Mesenchymal stem cell (in vitro differentiated cells and primary cell): Measurements from ENCODE around the gene REV1.

Experiments
- DNase-seq: peaks from one replicate; pipeline ENCODE4 v3.0.0-alpha.2; 2013
- H2AFZ ChIP-seq: one replicate; pipeline ENCODE4 v1.6.1; 2013; ENCODE audit warnings: low read depth, mild to moderate bottlenecking, control low read depth, inconsistent platforms, low read length, moderate library complexity
- H2AK5ac ChIP-seq: 2 replicates; pipeline ENCODE4 v1.6.1; 2013; ENCODE audit warnings: low read length, moderate library complexity, mild to moderate bottlenecking, inconsistent platforms; ENCODE audit not compliant: severe bottlenecking
- H2BK120ac ChIP-seq: one replicate; pipeline ENCODE4 v1.6.1; 2013; ENCODE audit warnings: low read depth, mild to moderate bottlenecking, inconsistent platforms, low read length, moderate library complexity
- H2BK12ac ChIP-seq, 2 experiments: one replicate each; pipeline ENCODE4 v1.6.1; 2013; ENCODE audit warnings: inconsistent platforms in 2 of 2, low read length in 2 of 2, mild to moderate bottlenecking in 2 of 2, moderate library complexity in 2 of 2, control low read depth in 1 of 2
- H2BK15ac ChIP-seq: one replicate; pipeline ENCODE4 v1.6.1; 2013; ENCODE audit warnings: mild to moderate bottlenecking, low read depth, inconsistent platforms; ENCODE audit not compliant: poor library complexity, severe bottlenecking
- H2BK5ac ChIP-seq: 2 replicates; pipeline ENCODE4 v1.6.1; 2013; ENCODE audit warnings: low read depth, mild to moderate bottlenecking, low read length, control low read depth, inconsistent platforms; ENCODE audit not compliant: poor library complexity, severe bottlenecking
- H3K14ac ChIP-seq, 2 experiments: one replicate each; pipeline ENCODE4 v1.6.1; 2013; ENCODE audit warnings: inconsistent platforms in 2 of 2, low read length in 2 of 2, control low read depth in 1 of 2, mild to moderate bottlenecking in 1 of 2, moderate library complexity in 1 of 2
- H3K18ac ChIP-seq, 2 experiments: one replicate each; pipeline ENCODE4 v1.6.1; 2013; ENCODE audit warnings: inconsistent platforms in 2 of 2, low read length in 2 of 2, control low read depth in 1 of 2, low read depth in 1 of 2, mild to moderate bottlenecking in 1 of 2
- H3K23ac ChIP-seq, 2 experiments: one replicate each; pipeline ENCODE4 v1.6.1; 2013; ENCODE audit warnings: inconsistent platforms in 2 of 2, low read length in 2 of 2, mild to moderate bottlenecking in 2 of 2, moderate library complexity in 2 of 2, control low read depth in 1 of 2
- H3K27ac ChIP-seq: 2 replicates; pipeline ENCODE4 v1.5.1; 2013; ENCODE audit warnings: mild to moderate bottlenecking, moderate library complexity, low read length, control low read depth, inconsistent platforms; ENCODE audit not compliant: poor library complexity, severe bottlenecking
- H3K27me3 ChIP-seq, 2 experiments: 2 replicates each; pipeline versions ENCODE4 v1.6.1 to v1.7.0; 2013; ENCODE audit warnings: low read length in 2 of 2, mild to moderate bottlenecking in 2 of 2, moderate library complexity in 2 of 2, control low read depth in 1 of 2, inconsistent platforms in 1 of 2; ENCODE audit not compliant: control insufficient read depth in 1 of 2, insufficient read depth in 1 of 2
- H3K36me3 ChIP-seq, 2 experiments: 2 replicates each; pipeline versions ENCODE4 v1.6.1 to v1.7.0; 2013; ENCODE audit warnings: low read length in 2 of 2, control low read depth in 1 of 2, inconsistent platforms in 1 of 2, low read depth in 1 of 2, mild to moderate bottlenecking in 1 of 2; ENCODE audit not compliant: insufficient read depth in 2 of 2, control insufficient read depth in 1 of 2
- H3K4ac ChIP-seq, 2 experiments: one replicate each; pipeline ENCODE4 v1.6.1; 2013; ENCODE audit warnings: inconsistent platforms in 2 of 2, low read length in 2 of 2, mild to moderate bottlenecking in 2 of 2, moderate library complexity in 2 of 2, control low read depth in 1 of 2, low read depth in 1 of 2
- H3K4me1 ChIP-seq: 2 replicates; pipeline ENCODE4 v1.6.1; 2013; ENCODE audit warnings: low read depth, low read length, control low read depth; ENCODE audit not compliant: control insufficient read depth, insufficient read depth
- H3K4me2 ChIP-seq: 2 replicates; pipeline ENCODE4 v1.6.1; 2013; ENCODE audit warnings: low read length, mild to moderate bottlenecking, inconsistent platforms; ENCODE audit not compliant: poor library complexity, severe bottlenecking
- H3K4me3 ChIP-seq, 2 experiments: 2 replicates each; pipeline versions ENCODE4 v1.5.1 to v1.7.0; 2013; ENCODE audit warnings: low read length in 2 of 2, mild to moderate bottlenecking in 2 of 2, control low read depth in 1 of 2, low read depth in 1 of 2; ENCODE audit not compliant: insufficient read depth in 1 of 2
- H3K79me1 ChIP-seq: replicated peaks from 2 replicates; pipeline ENCODE4 v1.6.1; 2013; ENCODE audit warnings: mild to moderate bottlenecking, control low read depth, low read length, inconsistent platforms; ENCODE audit not compliant: poor library complexity, severe bottlenecking
- H3K9ac ChIP-seq: 2 replicates; pipeline ENCODE4 v1.7.0; 2013; ENCODE audit warnings: mild to moderate bottlenecking, low read length, moderate library complexity
- H3K9me3 ChIP-seq: 2 replicates; pipeline ENCODE4 v1.7.0; 2013; ENCODE audit warnings: mild to moderate bottlenecking, low read length; ENCODE audit not compliant: control insufficient read depth
- H4K8ac ChIP-seq: one replicate; pipeline ENCODE4 v1.6.1; 2013; ENCODE audit warnings: inconsistent platforms, mild to moderate bottlenecking, low read length, moderate library complexity
- H4K91ac ChIP-seq: one replicate; pipeline ENCODE4 v1.6.1; 2013; ENCODE audit warnings: mild to moderate bottlenecking, low read length, inconsistent platforms
- WGBS: methylation state at CpG from one replicate; pipeline ENCODE4 v1.1.7; 2013; ENCODE audit warnings: mixed read lengths; 5-methylcytosine and 5-hydroxymethylcytosine counted together

Gene REV1

DNA sequence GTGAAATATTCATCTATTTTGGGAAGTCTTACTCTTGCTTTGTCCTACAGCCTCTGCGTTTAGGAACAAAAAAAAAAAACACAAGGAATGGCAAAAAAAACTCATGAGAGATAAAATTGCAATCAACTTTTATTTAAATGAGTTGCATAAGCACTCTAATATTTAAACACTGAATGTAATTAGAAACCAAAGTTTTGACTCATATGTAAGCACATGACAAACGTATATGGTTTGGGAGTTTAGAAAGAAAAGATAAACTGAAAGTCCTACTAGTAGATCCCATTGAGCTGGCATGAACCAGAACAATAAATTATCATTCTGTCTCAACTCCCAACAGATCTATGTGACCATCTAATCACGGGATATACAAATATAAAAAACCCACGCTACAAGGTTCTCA is 44.8 kb downstream of the REV1 start:
- Histone ChIP-seq H2BK120ac (no peak overlapping the region), H2AK5ac (no peak overlapping the region), H2BK15ac (no peak overlapping the region), H3K9me3 (no peaks in the 10 kb centered on the region), H2AFZ (no peak overlapping the region), H4K91ac (no peak overlapping the region), H3K27ac (no peak overlapping the region), H3K4me2 (no peak overlapping the region), H2BK5ac (no peak overlapping the region), H3K4ac (no peak overlapping the region), H4K8ac (no peak overlapping the region), H3K36me3 (peaks cover 13 to 47% of the 10 kb centered on the region in 2 experiments), H3K79me1 (peaks cover 20% of the 10 kb centered on the region), H3K18ac (no peak overlapping the region), H3K4me1 (peaks cover 3% of the 10 kb centered on the region), H2BK12ac (no peak overlapping the region), H3K9ac (no peak overlapping the region), H3K27me3 (no peaks in the 10 kb centered on the region), H3K14ac (no peak overlapping the region), H3K23ac (no peak overlapping the region), H3K4me3 (no peak overlapping the region)
- DNase-seq: peak; percentile 48
- WGBS: 63% methylated on average over 2 of the region's 4 CpGs

DNA sequence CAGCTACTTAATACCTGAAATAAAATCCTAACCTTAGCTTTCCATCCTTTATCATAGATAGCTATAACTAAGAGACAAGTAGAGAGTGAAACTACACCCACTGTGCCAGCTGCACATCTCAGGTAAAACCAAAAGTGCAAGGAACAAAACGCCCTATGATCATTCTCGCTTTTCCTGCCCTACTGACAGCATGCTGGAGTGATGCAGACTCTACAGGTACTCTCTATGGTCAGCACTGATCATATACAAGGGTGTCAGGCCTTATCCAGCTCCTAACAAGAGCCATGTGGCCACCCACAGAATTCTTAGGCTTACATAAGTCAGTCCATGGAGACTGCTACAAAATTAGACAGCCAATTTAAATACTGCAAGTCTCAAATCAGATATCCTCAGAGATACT is 45.6 kb downstream of the REV1 start:
- no peaks in the 10 kb centered on the region for H3K9me3 ChIP-seq
- H3K4ac ChIP-seq: no peak overlapping the region
- peaks cover 21% of the 10 kb centered on the region for H3K79me1 ChIP-seq
- no peaks in the 10 kb centered on the region for H3K27me3 ChIP-seq
- H2AFZ ChIP-seq: no peak overlapping the region
- H2BK120ac ChIP-seq: no peak overlapping the region
- no peak overlapping the region for H2BK12ac ChIP-seq
- H4K91ac ChIP-seq: no peak overlapping the region
- no peak overlapping the region for H4K8ac ChIP-seq
- H2BK15ac ChIP-seq: no peak overlapping the region
- H3K4me1 ChIP-seq: peaks cover 3% of the 10 kb centered on the region
- no peak overlapping the region for H3K23ac ChIP-seq
- no peak overlapping the region for H2BK5ac ChIP-seq
- no peak overlapping the region for H3K4me2 ChIP-seq
- no peak overlapping the region for H3K9ac ChIP-seq
- no peak overlapping the region for H3K14ac ChIP-seq
- DNase-seq: no peak
- H2AK5ac ChIP-seq: no peak overlapping the region
- 96% methylated on average over 2 of the region's 2 CpGs for WGBS
- H3K36me3 ChIP-seq: peaks cover 13 to 46% of the 10 kb centered on the region in 2 experiments
- H3K4me3 ChIP-seq: no peak overlapping the region
- H3K27ac ChIP-seq: no peak overlapping the region
- H3K18ac ChIP-seq: no peak overlapping the region

DNA sequence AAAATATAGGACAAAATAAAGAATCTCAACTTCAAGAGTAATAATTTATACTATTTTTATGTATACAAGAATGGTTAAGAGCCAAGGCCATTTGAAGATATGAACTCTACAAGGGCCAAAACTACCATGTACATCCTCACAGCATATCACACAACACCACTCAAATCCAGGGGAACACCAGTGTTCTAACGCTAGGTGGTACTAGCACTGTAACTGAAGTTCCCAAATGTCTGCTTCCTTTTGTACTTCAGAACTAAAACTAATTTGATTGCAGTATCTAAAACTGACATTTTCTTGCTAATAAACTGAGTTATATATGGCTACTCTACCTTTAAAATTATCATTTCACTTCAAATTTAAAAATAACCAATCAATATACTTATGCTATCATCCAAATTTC is 47.0 kb downstream of the REV1 start:
- H3K79me1 ChIP-seq: peaks cover 24% of the 10 kb centered on the region
- no peaks in the 10 kb centered on the region for H3K9me3 ChIP-seq
- H3K14ac ChIP-seq: no peak overlapping the region
- H3K9ac ChIP-seq: no peak overlapping the region
- peak; percentile 22 for DNase-seq
- no peak overlapping the region for H4K91ac ChIP-seq
- no peak overlapping the region for H2AK5ac ChIP-seq
- H3K18ac ChIP-seq: no peak overlapping the region
- H2BK12ac ChIP-seq: no peak overlapping the region
- WGBS: no CpG with 5 or more reads among the region's 1 CpG
- H2AFZ ChIP-seq: no peak overlapping the region
- no peak overlapping the region for H2BK5ac ChIP-seq
- no peak overlapping the region for H3K4ac ChIP-seq
- H3K4me1 ChIP-seq: no peaks in the 10 kb centered on the region
- no peak overlapping the region for H3K27ac ChIP-seq
- H3K4me3 ChIP-seq: no peak overlapping the region
- H3K23ac ChIP-seq: no peak overlapping the region
- no peaks in the 10 kb centered on the region for H3K27me3 ChIP-seq
- H3K4me2 ChIP-seq: no peak overlapping the region
- H2BK120ac ChIP-seq: no peak overlapping the region
- H3K36me3 ChIP-seq: peaks cover 13 to 48% of the 10 kb centered on the region in 2 experiments
- H2BK15ac ChIP-seq: no peak overlapping the region
- H4K8ac ChIP-seq: no peak overlapping the region

DNA sequence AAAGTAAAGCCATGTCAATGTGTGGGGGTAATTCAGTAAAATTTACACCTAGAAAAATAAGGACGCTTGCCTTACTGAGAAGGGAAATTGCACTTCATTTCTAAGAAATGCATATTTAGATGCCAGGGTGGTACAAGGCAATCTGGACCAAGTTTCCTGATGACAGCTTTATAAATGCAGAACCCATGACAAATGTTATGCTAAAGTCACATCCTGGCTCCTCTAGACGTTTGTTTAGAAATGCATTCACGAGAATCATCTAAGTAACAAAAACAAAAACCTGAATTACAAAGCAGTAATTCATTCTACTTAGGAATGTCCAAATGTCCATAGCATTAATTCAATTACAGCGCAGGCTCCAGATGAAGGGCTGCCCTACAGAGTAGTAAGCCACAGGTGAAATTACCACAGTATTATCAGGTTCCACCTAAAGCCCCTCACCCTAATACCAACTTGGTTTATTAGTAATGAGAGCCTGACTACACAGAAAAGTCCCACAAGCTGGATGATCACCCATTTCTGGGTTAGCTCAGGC is 49.8 kb downstream of the REV1 start:
- H2BK120ac ChIP-seq: no peak overlapping the region
- H2BK15ac ChIP-seq: no peak overlapping the region
- 51% methylated on average over 4 of the region's 4 CpGs for WGBS
- peaks cover 13 to 51% of the 10 kb centered on the region in 2 experiments for H3K36me3 ChIP-seq
- no peak overlapping the region for H2AK5ac ChIP-seq
- H3K9me3 ChIP-seq: no peaks in the 10 kb centered on the region
- no peak overlapping the region for H3K18ac ChIP-seq
- peaks cover 21% of the 10 kb centered on the region for H3K79me1 ChIP-seq
- H3K23ac ChIP-seq: no peak overlapping the region
- H3K4me1 ChIP-seq: no peaks in the 10 kb centered on the region
- no peak overlapping the region for H4K91ac ChIP-seq
- no peak overlapping the region for H3K4me3 ChIP-seq
- no peaks in the 10 kb centered on the region for H3K27me3 ChIP-seq
- no peak for DNase-seq
- H4K8ac ChIP-seq: no peak overlapping the region
- H3K14ac ChIP-seq: no peak overlapping the region
- H2BK12ac ChIP-seq: no peak overlapping the region
- no peak overlapping the region for H3K9ac ChIP-seq
- H3K4me2 ChIP-seq: no peak overlapping the region
- H2BK5ac ChIP-seq: no peak overlapping the region
- H3K27ac ChIP-seq: no peak overlapping the region
- no peak overlapping the region for H3K4ac ChIP-seq
- no peak overlapping the region for H2AFZ ChIP-seq
